C1 segment of cervical spinal cord (tissue), 14 donors: ENCODE data around the gene NECAP2.
"Not testable (repeated sequence)": the region's sequence is repeated elsewhere in the genome, so short reads cannot be mapped to it uniquely, and the experiment has no call there.

Source experiments
- DNase-seq, 14 donors: peaks; one replicate each; lab custom pipeline; 2025; lab: John Stamatoyannopoulos, UW

The NECAP2 gene

DNA sequence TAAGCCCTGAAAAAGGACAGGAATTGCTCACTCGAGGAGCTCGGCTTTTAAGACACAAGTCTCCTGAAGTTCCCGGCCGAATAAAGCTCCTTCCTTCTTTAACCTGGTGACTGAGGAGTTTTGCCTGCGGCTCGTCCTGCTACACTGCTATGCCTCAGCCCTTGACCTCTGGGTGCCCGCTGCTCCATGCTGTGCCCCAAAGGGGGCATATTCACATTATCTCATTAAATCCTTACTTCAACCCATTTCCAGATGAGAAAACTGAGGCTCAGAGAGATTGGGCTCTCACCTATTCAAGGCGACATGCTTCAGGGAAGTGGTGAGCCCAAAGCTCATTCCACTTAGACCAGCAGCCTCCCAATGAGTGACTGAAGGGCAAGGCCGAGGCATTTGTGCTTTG is 53.2 kb downstream of the NECAP2 start:
- DNase-seq: not testable (repeated sequence)

DNA sequence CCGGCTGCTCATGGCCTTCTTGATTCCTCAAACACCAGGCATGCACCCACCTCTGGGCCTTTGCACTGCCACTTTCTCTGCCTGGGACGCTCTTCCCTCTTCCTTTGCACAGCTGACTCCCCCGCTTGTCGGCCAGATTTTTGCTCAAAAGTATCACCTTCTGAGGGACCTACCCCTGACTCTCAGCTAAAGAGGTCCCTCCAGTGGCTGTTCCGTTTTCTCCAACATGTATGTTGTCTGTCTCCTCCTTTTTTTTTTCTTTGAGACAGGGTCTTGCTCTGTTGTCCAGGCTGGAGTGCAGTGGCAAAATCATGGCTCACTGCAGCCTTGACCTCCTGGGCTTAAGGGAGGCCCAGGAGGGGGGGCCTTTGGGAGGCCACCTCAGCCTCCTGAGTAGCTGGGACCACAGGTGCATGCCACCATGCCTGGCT is 57.0 kb downstream of the NECAP2 start:
- peak in 1 of 14 donors; percentile 25 for DNase-seq

DNA sequence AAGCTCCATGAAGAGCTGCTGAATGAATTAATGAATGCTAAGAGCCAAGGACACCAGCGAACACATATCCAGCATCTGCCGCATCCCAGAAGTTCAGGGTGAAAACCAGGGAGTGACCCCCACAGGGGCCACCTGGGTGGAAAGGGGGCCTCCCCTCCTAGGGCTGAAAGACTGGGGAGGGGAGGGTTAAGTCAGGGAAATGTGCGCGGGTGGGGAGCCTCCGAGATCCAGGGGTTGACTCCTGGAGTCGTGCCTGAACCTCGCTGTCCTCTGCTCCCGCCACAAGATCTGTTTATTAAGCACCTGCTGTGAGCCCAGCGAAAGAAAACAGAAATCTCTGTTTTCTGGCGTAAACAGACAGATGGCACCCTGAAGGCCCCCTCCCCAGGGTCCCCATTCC is 57.5 kb downstream of the NECAP2 start:
- peak in 1 of 14 donors; percentile 45 for DNase-seq

GRCh38 chr1:16498573-16499413 is 58.3 kb downstream of the NECAP2 start:
- peak in 13 of 14 donors; percentile 35 to 86 (median 68) for DNase-seq

- DNase-seq: peak in 2 of 14 donors; percentile 3 to 13
Measured at GRCh38 chr1:16500466-16500865, 59.9 kb downstream of the NECAP2 start.

- peak in 1 of 14 donors; percentile 16 for DNase-seq
Measured at GRCh38 chr1:16500975-16501374, 60.5 kb downstream of the NECAP2 start.

GRCh38 chr1:16501446-16501845 is 60.9 kb downstream of the NECAP2 start:
- not testable (repeated sequence) for DNase-seq

GRCh38 chr1:16503494-16503893 is 63.0 kb downstream of the NECAP2 start:
- DNase-seq: no peak

- DNase-seq: not testable (repeated sequence)
Measured at GRCh38 chr1:16505870-16506269, 65.3 kb downstream of the NECAP2 start.

DNA sequence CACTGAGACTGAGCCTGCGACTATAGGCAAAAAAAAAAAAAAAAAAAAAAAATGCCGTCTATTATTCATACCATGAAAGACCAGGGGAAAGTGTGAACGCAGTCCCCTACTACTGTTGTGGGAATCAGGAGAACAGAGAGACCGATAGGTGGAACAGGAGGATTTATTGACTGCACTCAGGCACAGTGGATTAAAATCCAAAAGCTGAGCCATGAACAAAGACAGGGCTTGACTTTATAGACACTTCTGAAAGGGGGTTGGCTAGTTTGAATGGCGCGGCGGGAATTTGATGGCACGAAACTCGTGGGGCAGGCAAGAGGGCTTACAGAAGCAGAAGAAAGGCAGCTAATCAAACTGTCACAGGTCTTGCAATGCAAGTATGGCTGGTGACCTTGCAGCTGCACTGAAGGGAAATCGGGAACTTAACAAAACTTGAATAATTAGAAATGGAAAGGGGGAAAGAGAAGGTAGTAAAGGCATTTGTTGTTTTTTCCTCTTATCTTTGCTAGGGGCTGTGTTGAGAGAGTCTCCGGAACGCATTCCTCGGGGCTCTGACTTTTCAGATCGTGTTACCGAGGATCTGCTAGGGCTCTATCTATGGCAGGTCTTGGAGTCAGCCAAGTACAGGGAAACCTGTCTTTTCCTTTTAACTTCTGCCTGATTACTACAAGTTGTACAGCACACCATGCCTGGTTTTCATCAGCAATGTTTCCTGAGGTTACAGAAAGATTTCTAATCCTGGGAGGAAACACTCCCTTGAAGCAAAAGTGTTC is 66.0 kb downstream of the NECAP2 start:
- DNase-seq: not testable (repeated sequence)

- not testable (repeated sequence) for DNase-seq
Measured at GRCh38 chr1:16508861-16509445, 68.4 kb downstream of the NECAP2 start.
